ENCODE results near the gene CENPC. TPM values are rescaled to one million over a fixed set of nuclear protein-coding genes. Genes with fewer than 3 reads are reported as not detected.
A peak's percentile ranks its signal among the peaks of the same experiment; 100 is the strongest.

The CENPC gene
- total RNA-seq, 1 experiment from 2014 or later: 11.8 TPM

- POLR2A ChIA-PET (ENCODE audit: low non-redundant PET): no interaction called here
- no peak overlapping the region for H3K27ac ChIP-seq (ENCODE audit: low read depth, low read length, poor library complexity, severe bottlenecking)
- CTCF ChIA-PET: no interaction called here
- H3K9me3 ChIP-seq (ENCODE audit: low read depth, low read length, poor library complexity, severe bottlenecking): no peaks in the 10 kb centered on the region
- no peaks in the 10 kb centered on the region for H3K27me3 ChIP-seq (replicated peaks; ENCODE audit: insufficient read depth, low read depth, low read length, poor library complexity)
- H3K4me1 ChIP-seq (ENCODE audit: insufficient read depth, low read length, poor library complexity, severe bottlenecking): no peaks in the 10 kb centered on the region
- intact Hi-C loops (cut with micrococcal nuclease; ENCODE audit: unreplicated experiment): no loop called here
- no peaks in the 10 kb centered on the region for H3K36me3 ChIP-seq (ENCODE audit: insufficient read depth, low read length, poor library complexity, severe bottlenecking)
- TF ChIP-seq EZH2 (IDR thresholded peaks at IDR 0.05; ENCODE audit: borderline replicate concordance, low read depth, low read length, poor library complexity, severe bottlenecking) (no peak), CTCF (conservative IDR thresholded peaks at IDR 0.05; ENCODE audit: low read depth, low read length) (no peak)
- H3K4me3 ChIP-seq (ENCODE audit: low read depth, low read length, poor library complexity, severe bottlenecking): no peak overlapping the region
- BruUV-seq (replicated peaks): no TSS peak
- DNase-seq (ENCODE audit: low spot score): peak; percentile 0
These were observed 61.3 kb downstream of the CENPC start for GRCh38 chr4:67483868-67484602.

GRCh38 chr4:67480810-67481209, 64.5 kb downstream of the CENPC start:
- no peak overlapping the region for H3K27ac ChIP-seq (ENCODE audit: low read depth, low read length, poor library complexity, severe bottlenecking)
- no peaks in the 10 kb centered on the region for H3K36me3 ChIP-seq (ENCODE audit: insufficient read depth, low read length, poor library complexity, severe bottlenecking)
- H3K4me1 ChIP-seq (ENCODE audit: insufficient read depth, low read length, poor library complexity, severe bottlenecking): no peaks in the 10 kb centered on the region
- no peak for DNase-seq (ENCODE audit: low spot score)
- H3K27me3 ChIP-seq (replicated peaks; ENCODE audit: insufficient read depth, low read depth, low read length, poor library complexity): no peaks in the 10 kb centered on the region
- no peak overlapping the region for H3K4me3 ChIP-seq (ENCODE audit: low read depth, low read length, poor library complexity, severe bottlenecking)
- H3K9me3 ChIP-seq (ENCODE audit: low read depth, low read length, poor library complexity, severe bottlenecking): no peaks in the 10 kb centered on the region
- CTCF ChIA-PET: no interaction called here
- no TSS peak for BruUV-seq (replicated peaks)
- POLR2A ChIA-PET (ENCODE audit: low non-redundant PET): no interaction called here
- no peak for TF ChIP-seq EZH2 (IDR thresholded peaks at IDR 0.05; ENCODE audit: borderline replicate concordance, low read depth, low read length, poor library complexity, severe bottlenecking)
- no peak for TF ChIP-seq CTCF (conservative IDR thresholded peaks at IDR 0.05; ENCODE audit: low read depth, low read length)
- intact Hi-C loops (cut with micrococcal nuclease; ENCODE audit: unreplicated experiment): no loop called here

- TF ChIP-seq CTCF (conservative IDR thresholded peaks at IDR 0.05; ENCODE audit: low read depth, low read length): no peak
- no peak for TF ChIP-seq EZH2 (IDR thresholded peaks at IDR 0.05; ENCODE audit: borderline replicate concordance, low read depth, low read length, poor library complexity, severe bottlenecking)
- CTCF ChIA-PET: no interaction called here
- no peaks in the 10 kb centered on the region for H3K36me3 ChIP-seq (ENCODE audit: insufficient read depth, low read length, poor library complexity, severe bottlenecking)
- H3K27me3 ChIP-seq (replicated peaks; ENCODE audit: insufficient read depth, low read depth, low read length, poor library complexity): no peaks in the 10 kb centered on the region
- no peaks in the 10 kb centered on the region for H3K9me3 ChIP-seq (ENCODE audit: low read depth, low read length, poor library complexity, severe bottlenecking)
- H3K4me1 ChIP-seq (ENCODE audit: insufficient read depth, low read length, poor library complexity, severe bottlenecking): no peaks in the 10 kb centered on the region
- no peak overlapping the region for H3K4me3 ChIP-seq (ENCODE audit: low read depth, low read length, poor library complexity, severe bottlenecking)
- no peak overlapping the region for H3K27ac ChIP-seq (ENCODE audit: low read depth, low read length, poor library complexity, severe bottlenecking)
- POLR2A ChIA-PET (ENCODE audit: low non-redundant PET): no interaction called here
- BruUV-seq (replicated peaks): no TSS peak
- no peak for DNase-seq (ENCODE audit: low spot score)
- intact Hi-C loops (cut with micrococcal nuclease; ENCODE audit: unreplicated experiment): no loop called here
These were observed 70.1 kb downstream of the CENPC start for GRCh38 chr4:67475155-67475554.

Data from A673 (cell line).